Stomach (tissue), 9 donors: ENCODE measurements around the gene TMEM141. TPM values are rescaled to one million over a fixed set of nuclear protein-coding genes. Genes with fewer than 3 reads are reported as not detected.

ENCODE experiments used
- DNase-seq, 2 donors: peaks; one replicate each; pipeline versions ENCODE4 v3.0.0 to v3.0.0-alpha.2; 2013 to 2019
- H3K27ac ChIP-seq, 5 donors: fragments of 200-600 bp in 4 of 5; sonication (generic) in 4 of 5; one replicate each; pipeline ENCODE4 v1.5.1; 2013 to 2019; ENCODE audit warnings: mild to moderate bottlenecking in 1 of 5, moderate library complexity in 1 of 5
- H3K27me3 ChIP-seq, 3 donors: fragments of 200-600 bp; sonication (generic); one replicate each; pipeline ENCODE4 v1.5.1; 2017 to 2019; ENCODE audit warnings: mixed run types in 1 of 3
- H3K36me3 ChIP-seq, 4 donors: fragments of 200-600 bp; sonication (generic); 1 replicate in 3 of 4; 2 replicates in 1 of 4; pipeline ENCODE4 v1.5.1; 2016 to 2019
- H3K4me1 ChIP-seq, 4 donors: fragments of 200-600 bp; sonication (generic); one replicate each; pipeline ENCODE4 v1.5.1; 2016 to 2019
- H3K4me3 ChIP-seq, 4 donors: fragments of 200-600 bp; sonication (generic) in 3 of 4; one replicate each; pipeline ENCODE4 v1.5.1; 2016 to 2019; ENCODE audit warnings: mild to moderate bottlenecking in 1 of 4
- H3K9me3 ChIP-seq, 4 donors: fragments of 200-600 bp; sonication (generic); one replicate each; pipeline ENCODE4 v1.5.1; 2016 to 2019
- CTCF ChIP-seq, 7 experiments: fragments of 450-650 bp in 4 of 7; fragments of 200-600 bp in 3 of 7; sonication (generic) in 3 of 7; IDR thresholded peaks; one replicate each; pipeline ENCODE4 v1.5.1; 2016 to 2019; ENCODE audit warnings: antibody characterized with exemption in 7 of 7, control low read depth in 2 of 7, mild to moderate bottlenecking in 1 of 7
- EP300 ChIP-seq: sonication (generic); formaldehyde crosslinking; IDR thresholded peaks from one replicate; pipeline ENCODE4 v1.6.1; 2017; ENCODE audit warnings: antibody characterized with exemption
- POLR2A ChIP-seq, 4 donors: fragments of 450-650 bp; IDR thresholded peaks; one replicate each; pipeline ENCODE4 v1.6.1; 2016; ENCODE audit warnings: antibody characterized with exemption in 4 of 4, control low read depth in 2 of 4, mild to moderate bottlenecking in 1 of 4, moderate library complexity in 1 of 4
- POLR2AphosphoS5 ChIP-seq, 3 donors: sonication (generic); formaldehyde crosslinking; IDR thresholded peaks; one replicate each; pipeline ENCODE4 v1.6.1; 2016; ENCODE audit warnings: antibody characterized with exemption in 3 of 3
- WGBS, 5 donors: extraction: QIAGEN DNeasy Blood & Tissue Kit in 3 of 5; methylation state at CpG; one replicate each; pipeline versions ENCODE4 v1.1.5 to v1.1.7; 2013 to 2018; 5-methylcytosine and 5-hydroxymethylcytosine counted together
- intact Hi-C: fragments of 100-400 bp; cut with DNase I; formaldehyde crosslinking; loops from one replicate; pipeline ENCODE4 v1.15.1; 2023; ENCODE audit warnings: low total_unique reads
- polyA plus RNA-seq, 3 donors: library from polyadenylated mRNA; stranded (reverse); fragments of 200-250 nt; gene quantifications; one replicate each; pipeline ENCODE4 v1.2.3, GENCODE V29; 2013
- total RNA-seq, 5 donors: library from RNA; depleted of rRNA; stranded (reverse); fragments of >200 nt; gene quantifications; one replicate each; pipeline versions ENCODE4 v1.1.0 to v1.2.3, GENCODE V29; 2014 to 2016
- donor health status: healthy with polysubstance abuse.
- donor health status: Bipolar disorder and iron deficiency.
- donor health status: healthy.

The TMEM141 gene
- total and polyA plus RNA-seq, 8 donors = 11.1 to 219 (median 103) TPM

GRCh38 chr9:136791516-136792276 is 552 bp downstream of the TMEM141 start:
- intact Hi-C loops = no loop called here
- Histone ChIP-seq H3K27me3 (peaks cover 0 to 9% (median 0%) of the 10 kb centered on the region in 3 donors), H3K9me3 (no peaks in the 10 kb centered on the region), H3K27ac (peak overlapping the region; percentile 91 to 98 (median 97)), H3K4me3 (peak overlapping the region; percentile 54 to 75 (median 62)), H3K4me1 (peaks cover 32 to 73% (median 65%) of the 10 kb centered on the region in 4 donors), H3K36me3 (peaks cover 0 to 22% (median 10%) of the 10 kb centered on the region in 4 donors)
- 2 to 6% (median 3%) methylated on average over 18 to 29 of the region's 29 CpGs for WGBS, 5 donors
- TF ChIP-seq CTCF (IDR thresholded peaks at IDR 0.05) = peak in 6 of 7 experiments; percentile 22 to 95 (median 94)
- TF ChIP-seq POLR2A (IDR thresholded peaks at IDR 0.05) = no peak
- no peak for TF ChIP-seq EP300
- peak in 2 of 3 donors; percentile 7 to 53 for TF ChIP-seq POLR2AphosphoS5 (IDR thresholded peaks at IDR 0.05)
- DNase-seq = peak; percentile 84 to 92

- Histone ChIP-seq H3K27me3 (peaks cover 0 to 17% (median 0%) of the 10 kb centered on the region in 3 donors), H3K4me1 (peaks cover 38 to 79% (median 68%) of the 10 kb centered on the region in 4 donors), H3K9me3 (no peaks in the 10 kb centered on the region), H3K4me3 (peak overlapping the region in 3 of 4 donors; percentile 54 to 75 (median 67)), H3K27ac (peak overlapping the region; percentile 91 to 98 (median 97)), H3K36me3 (peaks cover 0 to 22% (median 10%) of the 10 kb centered on the region in 4 donors)
- no peak for TF ChIP-seq EP300
- no peak for TF ChIP-seq CTCF (IDR thresholded peaks at IDR 0.05)
- no peak for TF ChIP-seq POLR2A (IDR thresholded peaks at IDR 0.05)
- no peak for TF ChIP-seq POLR2AphosphoS5 (IDR thresholded peaks at IDR 0.05)
- peak in 1 of 2 donors; percentile 42 for DNase-seq
- intact Hi-C loops = no loop called here
- WGBS, 5 donors = 57 to 79% (median 67%) methylated on average over 15 of the region's 15 CpGs
These were observed 1.4 kb downstream of the TMEM141 start for GRCh38 chr9:136792321-136793085.

- TF ChIP-seq POLR2AphosphoS5 (IDR thresholded peaks at IDR 0.05) = no peak
- no peak for TF ChIP-seq CTCF (IDR thresholded peaks at IDR 0.05)
- no peak for TF ChIP-seq EP300
- Histone ChIP-seq H3K27me3 (peaks cover 0 to 25% (median under 1%) of the 10 kb centered on the region in 3 donors), H3K4me1 (peaks cover 38 to 77% (median 63%) of the 10 kb centered on the region in 4 donors), H3K4me3 (no peak overlapping the region), H3K36me3 (peaks cover 0 to 22% (median 10%) of the 10 kb centered on the region in 4 donors), H3K9me3 (no peaks in the 10 kb centered on the region), H3K27ac (no peak overlapping the region)
- 71 to 74% (median 72%) methylated on average over 17 of the region's 17 CpGs for WGBS, 5 donors
- intact Hi-C loops = no loop called here
- peak in 1 of 2 donors; percentile 64 for DNase-seq
These were observed 2.2 kb downstream of the TMEM141 start for GRCh38 chr9:136793086-136793946.
